Ishikawa (cell line): ENCODE measurements around the gene SV2C.

Source experiments
- CEBPB ChIP-seq: IDR thresholded peaks from 2 replicates; pipeline ENCODE4 v1.6.1; 2012
- CREB1 ChIP-seq: IDR thresholded peaks from 2 replicates; pipeline ENCODE4 v1.6.1; 2012; ENCODE audit warnings: low read depth
- EGR1 ChIP-seq: IDR thresholded peaks from 2 replicates; pipeline ENCODE4 v1.6.1; 2012
- EP300 ChIP-seq: IDR thresholded peaks from 2 replicates; pipeline ENCODE4 v1.6.1; 2012; ENCODE audit warnings: borderline replicate concordance
- FOXM1 ChIP-seq: IDR thresholded peaks from 2 replicates; pipeline ENCODE4 v1.6.1; 2012; ENCODE audit warnings: low read depth, borderline replicate concordance
- NFIC ChIP-seq: IDR thresholded peaks from 2 replicates; pipeline ENCODE4 v1.6.1; 2012
- RAD21 ChIP-seq: IDR thresholded peaks from 2 replicates; pipeline ENCODE4 v1.6.1; 2012; ENCODE audit warnings: low read depth
- REST ChIP-seq: IDR thresholded peaks from 2 replicates; pipeline ENCODE4 v1.6.1; 2012; ENCODE audit warnings: low read depth, mild to moderate bottlenecking
- TAF1 ChIP-seq: IDR thresholded peaks from 2 replicates; pipeline ENCODE4 v1.6.1; 2012; ENCODE audit warnings: low read depth, mild to moderate bottlenecking
- TCF12 ChIP-seq: IDR thresholded peaks from 2 replicates; pipeline ENCODE4 v1.6.1; 2012; ENCODE audit warnings: low read depth
- TEAD4 ChIP-seq: IDR thresholded peaks from 2 replicates; pipeline ENCODE4 v1.6.1; 2012
- YY1 ChIP-seq: IDR thresholded peaks from 2 replicates; pipeline ENCODE4 v1.6.1; 2012; ENCODE audit warnings: low read depth
- ZBTB7A ChIP-seq: IDR thresholded peaks from 2 replicates; pipeline ENCODE4 v1.6.1; 2012; ENCODE audit warnings: low read depth
- TF ChIP-seq, protein P1 (sequence below): IDR thresholded peaks from 2 replicates; pipeline ENCODE4 v1.6.1; 2012
- TF ChIP-seq, protein P2 (sequence below): IDR thresholded peaks from 2 replicates; pipeline ENCODE4 v1.6.1; 2012

The SV2C gene

GRCh38 chr5:76278261-76278789 lies 195.1 kb downstream of the SV2C start:
- TF ChIP-seq CREB1 (no peak), CEBPB (no peak), TAF1 (no peak)

DNA sequence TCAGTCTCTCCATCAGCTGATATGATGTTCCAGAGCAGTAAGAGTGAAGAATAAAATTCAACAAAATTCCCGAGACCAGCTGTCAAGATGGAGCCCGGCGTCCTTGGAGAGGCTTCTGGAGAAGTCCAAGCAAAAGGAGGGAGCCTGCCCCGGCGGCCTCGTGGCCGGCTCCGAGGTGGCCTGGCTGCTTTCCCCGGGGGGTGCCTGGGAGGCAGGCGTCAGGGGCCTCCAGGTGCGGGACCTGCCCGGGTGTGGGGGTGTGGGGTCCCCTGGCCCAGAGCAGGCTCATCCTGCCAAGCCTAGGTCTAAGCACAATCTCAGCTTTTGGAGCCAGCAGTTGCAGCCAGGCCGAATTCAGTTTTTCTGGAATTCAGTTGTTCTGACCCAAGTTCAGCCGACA lies 197.3 kb downstream of the SV2C start:
- no peak for TF ChIP-seq FOXM1
- TF ChIP-seq TEAD4 = no peak
- TF ChIP-seq CEBPB = no peak
- TF ChIP-seq EP300 = no peak
- TF ChIP-seq ZBTB7A = no peak
- no peak for TF ChIP-seq EGR1
- no peak for TF ChIP-seq TAF1
- TF ChIP-seq, protein P1, sequence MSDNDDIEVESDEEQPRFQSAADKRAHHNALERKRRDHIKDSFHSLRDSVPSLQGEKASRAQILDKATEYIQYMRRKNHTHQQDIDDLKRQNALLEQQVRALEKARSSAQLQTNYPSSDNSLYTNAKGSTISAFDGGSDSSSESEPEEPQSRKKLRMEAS = no peak
- no peak for TF ChIP-seq NFIC
- TF ChIP-seq REST = no peak
- no peak for TF ChIP-seq RAD21
- TF ChIP-seq, protein P2, sequence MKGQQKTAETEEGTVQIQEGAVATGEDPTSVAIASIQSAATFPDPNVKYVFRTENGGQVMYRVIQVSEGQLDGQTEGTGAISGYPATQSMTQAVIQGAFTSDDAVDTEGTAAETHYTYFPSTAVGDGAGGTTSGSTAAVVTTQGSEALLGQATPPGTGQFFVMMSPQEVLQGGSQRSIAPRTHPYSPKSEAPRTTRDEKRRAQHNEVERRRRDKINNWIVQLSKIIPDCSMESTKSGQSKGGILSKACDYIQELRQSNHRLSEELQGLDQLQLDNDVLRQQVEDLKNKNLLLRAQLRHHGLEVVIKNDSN = no peak
- TF ChIP-seq YY1 = no peak
- no peak for TF ChIP-seq CREB1

- TF ChIP-seq CEBPB (no peak), EP300 (no peak), REST (no peak)
- TF ChIP-seq, protein P2 = no peak
Measured at GRCh38 chr5:76283670-76284069, 200.5 kb downstream of the SV2C start.

- TF ChIP-seq, protein P1 = no peak
- TF ChIP-seq NFIC (no peak), EP300 (no peak), YY1 (no peak), FOXM1 (no peak), EGR1 (no peak), TAF1 (no peak), CEBPB (no peak), CREB1 (no peak), RAD21 (no peak), ZBTB7A (no peak), TEAD4 (no peak), TCF12 (no peak), REST (no peak)
- TF ChIP-seq, protein P2 = no peak
Measured at GRCh38 chr5:76289692-76290091, 206.5 kb downstream of the SV2C start.

DNA sequence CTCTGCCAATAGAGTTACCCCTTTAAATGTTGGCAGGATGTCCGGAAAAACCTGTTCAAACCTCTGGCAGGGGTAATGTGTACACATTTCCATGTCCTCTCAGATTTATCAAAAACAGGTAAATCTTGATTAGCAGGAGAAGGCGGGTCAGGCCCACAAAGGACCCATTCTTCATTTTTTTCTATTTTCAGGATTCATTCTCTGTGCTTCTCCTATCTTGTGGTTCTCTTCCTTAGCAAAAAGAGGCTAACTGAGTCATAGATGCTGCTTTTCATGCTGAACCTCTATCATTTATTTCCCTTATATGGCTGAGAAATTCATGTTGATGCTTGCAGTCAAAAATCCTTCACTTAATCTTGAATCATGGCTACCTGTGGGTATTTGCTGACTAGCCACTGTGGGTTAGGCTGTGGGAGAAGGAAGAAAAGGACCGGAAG lies 207.2 kb downstream of the SV2C start:
- TF ChIP-seq NFIC = peak; percentile 91
- TF ChIP-seq REST = no peak
- 0 out of 2 replicates have a peak, but pooled peaks have one; percentile 29 for TF ChIP-seq TEAD4
- no peak for TF ChIP-seq YY1
- TF ChIP-seq RAD21 = no peak
- TF ChIP-seq TAF1 = no peak
- no peak; the same call in 1 of the 2 replicates for TF ChIP-seq FOXM1
- TF ChIP-seq, protein P1 = no peak
- TF ChIP-seq, protein P2 = no peak
- TF ChIP-seq EGR1 = no peak
- no peak for TF ChIP-seq CREB1
- TF ChIP-seq ZBTB7A = no peak
- TF ChIP-seq EP300 = peak; percentile 68
- TF ChIP-seq TCF12 = peak; percentile 61
- TF ChIP-seq CEBPB = no peak
